ENCODE data around the gene POLR3GL.
"Not testable (repeated sequence)": the region's sequence is repeated elsewhere in the genome, so short reads cannot be mapped to it uniquely, and the experiment has no call there.

Gene POLR3GL
- total RNA-seq: 8.1 to 20.9 reads per million in 2 donors

- peak; percentile 69 to 93 (median 86) for DNase-seq
Measured at GRCh38 chr1:145964328-145965118, at the start of gene POLR3GL, which contains the start of gene ANKRD34A. Gene POLR3GL (plus strand): TSS chr1:145964690. CDS start chr1:145974866, 10,176 bp downstream. Gene ANKRD34A (minus strand): TSS chr1:145964575. CDS start chr1:145961759, 2,816 bp downstream.

- DNase-seq: no peak
Measured at GRCh38 chr1:145916745-145917144, 47.7 kb upstream of the POLR3GL start.

GRCh38 chr1:145917595-145917994, 46.9 kb upstream of the POLR3GL start:
- no peak for DNase-seq

- peak; percentile 81 to 94 (median 88) for DNase-seq
Measured at GRCh38 chr1:145918144-145918991, 46.1 kb upstream of the POLR3GL start, which contains the start of gene PEX11B. Gene PEX11B (minus strand): TSS chr1:145918717. CDS start chr1:145918688, 29 bp downstream.

- no peak for DNase-seq
Measured at GRCh38 chr1:145918992-145919939, 45.2 kb upstream of the POLR3GL start.

- DNase-seq: not testable (repeated sequence)
Measured at GRCh38 chr1:145920297-145920696, 44.2 kb upstream of the POLR3GL start.

GRCh38 chr1:145922266-145922665, 42.2 kb upstream of the POLR3GL start:
- no peak for DNase-seq

- DNase-seq: peak in 2 of 5 experiments; percentile 39 to 75
Measured at GRCh38 chr1:145926686-145927062, 37.8 kb upstream of the POLR3GL start.

- peak; percentile 70 to 99 (median 90) for DNase-seq
Measured at GRCh38 chr1:145927063-145927886, 37.2 kb upstream of the POLR3GL start, which contains the start of gene RBM8A. Gene RBM8A (minus strand): TSS chr1:145927484. CDS start chr1:145927426, 58 bp downstream.

- DNase-seq: peak in 1 of 5 experiments; percentile 33
Measured at GRCh38 chr1:145927916-145928643, 36.4 kb upstream of the POLR3GL start.

- DNase-seq: peak in 2 of 5 experiments; percentile 58 to 62
Measured at GRCh38 chr1:145932522-145933009, 31.9 kb upstream of the POLR3GL start.

GRCh38 chr1:145935708-145936107, 28.8 kb upstream of the POLR3GL start:
- DNase-seq: no peak

- no peak for DNase-seq
Measured at GRCh38 chr1:145936247-145936646, 28.2 kb upstream of the POLR3GL start.

- DNase-seq: no peak
Measured at GRCh38 chr1:145937436-145937835, 27.1 kb upstream of the POLR3GL start.

GRCh38 chr1:145942405-145942804, 22.1 kb upstream of the POLR3GL start:
- no peak for DNase-seq

- DNase-seq: no peak
Measured at GRCh38 chr1:145942871-145943270, 21.6 kb upstream of the POLR3GL start.

- DNase-seq: no peak
Measured at GRCh38 chr1:145944532-145944931, 20.0 kb upstream of the POLR3GL start.

GRCh38 chr1:145946477-145946986, 18.0 kb upstream of the POLR3GL start:
- DNase-seq: no peak

- no peak for DNase-seq
Measured at GRCh38 chr1:145947551-145947950, 16.9 kb upstream of the POLR3GL start.

GRCh38 chr1:145949219-145949618, 15.3 kb upstream of the POLR3GL start:
- no peak for DNase-seq
